H9 (cell line): ENCODE results near the gene P2RX6. TPM values are rescaled to one million over a fixed set of nuclear protein-coding genes. Genes with fewer than 3 reads are reported as not detected.

Source experiments
- DNase-seq: peaks from one replicate; pipeline ENCODE4 v3.0.0-alpha.2; 2017
- H2AFZ ChIP-seq: one replicate; pipeline ENCODE4 v1.6.1; 2013; ENCODE audit warnings: mild to moderate bottlenecking, low read length, control low read depth, moderate library complexity
- H2AK5ac ChIP-seq: 2 replicates; pipeline ENCODE4 v1.6.1; 2013; ENCODE audit warnings: low read length, control low read depth, mixed read lengths; ENCODE audit not compliant: insufficient read length
- H2BK120ac ChIP-seq: one replicate; pipeline ENCODE4 v1.6.1; 2013; ENCODE audit warnings: low read depth, mild to moderate bottlenecking, low read length, control low read depth, inconsistent platforms; ENCODE audit not compliant: poor library complexity, severe bottlenecking
- H2BK12ac ChIP-seq: 2 replicates; pipeline ENCODE4 v1.6.1; 2013; ENCODE audit warnings: low read length, control low read depth, mixed read lengths, low read depth; ENCODE audit not compliant: insufficient read length
- H2BK15ac ChIP-seq: 2 replicates; pipeline ENCODE4 v1.6.1; 2013; ENCODE audit warnings: low read depth, low read length, control low read depth
- H2BK20ac ChIP-seq: one replicate; pipeline ENCODE4 v1.6.1; 2013; ENCODE audit warnings: low read depth, mild to moderate bottlenecking, low read length, control low read depth, inconsistent platforms; ENCODE audit not compliant: poor library complexity, severe bottlenecking
- H2BK5ac ChIP-seq: 2 replicates; pipeline ENCODE4 v1.6.1; 2013; ENCODE audit warnings: low read length, control low read depth, mixed read lengths; ENCODE audit not compliant: insufficient read length
- H3K14ac ChIP-seq: 2 replicates; pipeline ENCODE4 v1.6.1; 2013; ENCODE audit warnings: low read length, control low read depth; ENCODE audit not compliant: insufficient read depth
- H3K18ac ChIP-seq: 2 replicates; pipeline ENCODE4 v1.6.1; 2013; ENCODE audit warnings: low read depth, mild to moderate bottlenecking, mixed read lengths, low read length, control low read depth; ENCODE audit not compliant: insufficient read length
- H3K23ac ChIP-seq: 2 replicates; pipeline ENCODE4 v1.6.1; 2013; ENCODE audit warnings: low read length, control low read depth, mixed read lengths, low read depth; ENCODE audit not compliant: insufficient read length
- H3K23me2 ChIP-seq: 2 replicates; pipeline ENCODE4 v1.6.1; 2013; ENCODE audit warnings: low read depth, mild to moderate bottlenecking, mixed read lengths, low read length, control low read depth; ENCODE audit not compliant: insufficient read length, poor library complexity, severe bottlenecking
- H3K27ac ChIP-seq: 2 replicates; pipeline ENCODE4 v1.5.1; 2013; ENCODE audit warnings: low read length, control low read depth, mixed read lengths, low read depth; ENCODE audit not compliant: insufficient read length
- H3K27me3 ChIP-seq: 2 replicates; pipeline ENCODE4 v1.6.1; 2013; ENCODE audit warnings: low read length, control low read depth, inconsistent platforms; ENCODE audit not compliant: insufficient read depth
- H3K4ac ChIP-seq: 2 replicates; pipeline ENCODE4 v1.6.1; 2013; ENCODE audit warnings: low read depth, mild to moderate bottlenecking, control low read depth, inconsistent platforms, low read length, moderate library complexity
- H3K4me1 ChIP-seq: 2 replicates; pipeline ENCODE4 v1.6.1; 2013; ENCODE audit warnings: low read length, control low read depth, inconsistent platforms; ENCODE audit not compliant: insufficient read depth
- H3K4me2 ChIP-seq: 2 replicates; pipeline ENCODE4 v1.6.1; 2013; ENCODE audit warnings: low read length, control low read depth, mixed read lengths; ENCODE audit not compliant: insufficient read length, insufficient read depth
- H3K56ac ChIP-seq: 2 replicates; pipeline ENCODE4 v1.6.1; 2013; ENCODE audit warnings: low read depth, mild to moderate bottlenecking, mixed read lengths, low read length, control low read depth; ENCODE audit not compliant: insufficient read length
- H3K79me1 ChIP-seq: 2 replicates; pipeline ENCODE4 v1.6.1; 2013; ENCODE audit warnings: low read depth, mild to moderate bottlenecking, moderate library complexity, low read length, control low read depth, inconsistent platforms; ENCODE audit not compliant: insufficient read depth, poor library complexity, severe bottlenecking
- H3K79me2 ChIP-seq: 2 replicates; pipeline ENCODE4 v1.6.1; 2013; ENCODE audit warnings: low read length, control low read depth, inconsistent platforms; ENCODE audit not compliant: insufficient read depth
- H3K9ac ChIP-seq: 2 replicates; pipeline ENCODE4 v1.6.1; 2013; ENCODE audit warnings: low read length, control low read depth, mixed read lengths; ENCODE audit not compliant: insufficient read length; ENCODE audit errors: extremely low read depth
- H3K9me3 ChIP-seq: one replicate; pipeline ENCODE4 v1.6.1; 2013; ENCODE audit warnings: low read depth, low read length, inconsistent platforms; ENCODE audit not compliant: control insufficient read depth
- H3T11ph ChIP-seq: one replicate; pipeline ENCODE4 v1.6.1; 2013; ENCODE audit warnings: mild to moderate bottlenecking, low read length, control low read depth, inconsistent platforms
- H4K20me1 ChIP-seq: one replicate; pipeline ENCODE4 v1.6.1; 2013; ENCODE audit not compliant: control insufficient read depth, insufficient read length, insufficient read depth
- H4K5ac ChIP-seq: 2 replicates; pipeline ENCODE4 v1.6.1; 2013; ENCODE audit warnings: low read depth, mild to moderate bottlenecking, mixed read lengths, low read length, control low read depth; ENCODE audit not compliant: insufficient read length
- H4K8ac ChIP-seq: replicated peaks from 2 replicates; pipeline ENCODE4 v1.6.1; 2013; ENCODE audit warnings: low read length, control low read depth, mixed read lengths, low read depth; ENCODE audit not compliant: insufficient read length
- H4K91ac ChIP-seq: 2 replicates; pipeline ENCODE4 v1.6.1; 2013; ENCODE audit warnings: low read depth, mild to moderate bottlenecking, moderate library complexity, mixed read lengths, low read length, control low read depth; ENCODE audit not compliant: insufficient read length
- H3K27ac Mint-ChIP-seq, 3 experiments: 2 replicates in 2 of 3; 3 replicates in 1 of 3; pipeline ENCODE4 v1.8.0; 2020 to 2021; ENCODE audit warnings: mixed read lengths in 3 of 3, mild to moderate bottlenecking in 1 of 3, moderate library complexity in 1 of 3
- H3K27me3 Mint-ChIP-seq: 2 replicates; pipeline ENCODE4 v1.8.0; 2021; ENCODE audit warnings: low read depth, mild to moderate bottlenecking, moderate library complexity, mixed read lengths
- H3K36me3 Mint-ChIP-seq, 3 experiments: 2 replicates in 2 of 3; 3 replicates in 1 of 3; pipeline ENCODE4 v1.8.0; 2020 to 2021; ENCODE audit warnings: low read depth in 3 of 3, mixed read lengths in 3 of 3; ENCODE audit not compliant: insufficient read depth in 1 of 3
- H3K4me1 Mint-ChIP-seq, 2 experiments: 2 replicates each; pipeline ENCODE4 v1.8.0; 2020; ENCODE audit warnings: mixed read lengths in 2 of 2
- H3K4me3 Mint-ChIP-seq, 2 experiments: 2 replicates in 1 of 2; 3 replicates in 1 of 2; pipeline ENCODE4 v1.8.0; 2020 to 2021; ENCODE audit warnings: mild to moderate bottlenecking in 2 of 2, mixed read lengths in 2 of 2, moderate library complexity in 1 of 2
- H3K9me3 Mint-ChIP-seq, 2 experiments: 2 replicates in 1 of 2; 3 replicates in 1 of 2; pipeline ENCODE4 v1.8.0; 2020; ENCODE audit warnings: mild to moderate bottlenecking in 2 of 2, mixed read lengths in 2 of 2, moderate library complexity in 1 of 2
- WGBS: extraction: QIAGEN DNeasy Blood & Tissue Kit; methylation state at CpG from one replicate; pipeline ENCODE4 v1.1.7; 2013; ENCODE audit warnings: missing lambda C conversion rate, low lambda C conversion rate, mixed read lengths; ENCODE audit not compliant: insufficient read length; ENCODE audit errors: extremely low coverage; 5-methylcytosine and 5-hydroxymethylcytosine counted together
- total RNA-seq: library from RNA; stranded (reverse); gene quantifications from 2 replicates; pipeline ENCODE4 v1.2.1, GENCODE V29; 2021
- TF ChIP-seq, protein P1 (sequence below): fragments of 200-600 bp; sonication (generic); conservative IDR thresholded peaks from 3 replicates; pipeline ENCODE4 v1.8.0; 2021; ENCODE audit warnings: antibody characterized with exemption, mild to moderate bottlenecking

Gene P2RX6
- total RNA-seq, 1 experiment from 2014 or later: not detected

DNA sequence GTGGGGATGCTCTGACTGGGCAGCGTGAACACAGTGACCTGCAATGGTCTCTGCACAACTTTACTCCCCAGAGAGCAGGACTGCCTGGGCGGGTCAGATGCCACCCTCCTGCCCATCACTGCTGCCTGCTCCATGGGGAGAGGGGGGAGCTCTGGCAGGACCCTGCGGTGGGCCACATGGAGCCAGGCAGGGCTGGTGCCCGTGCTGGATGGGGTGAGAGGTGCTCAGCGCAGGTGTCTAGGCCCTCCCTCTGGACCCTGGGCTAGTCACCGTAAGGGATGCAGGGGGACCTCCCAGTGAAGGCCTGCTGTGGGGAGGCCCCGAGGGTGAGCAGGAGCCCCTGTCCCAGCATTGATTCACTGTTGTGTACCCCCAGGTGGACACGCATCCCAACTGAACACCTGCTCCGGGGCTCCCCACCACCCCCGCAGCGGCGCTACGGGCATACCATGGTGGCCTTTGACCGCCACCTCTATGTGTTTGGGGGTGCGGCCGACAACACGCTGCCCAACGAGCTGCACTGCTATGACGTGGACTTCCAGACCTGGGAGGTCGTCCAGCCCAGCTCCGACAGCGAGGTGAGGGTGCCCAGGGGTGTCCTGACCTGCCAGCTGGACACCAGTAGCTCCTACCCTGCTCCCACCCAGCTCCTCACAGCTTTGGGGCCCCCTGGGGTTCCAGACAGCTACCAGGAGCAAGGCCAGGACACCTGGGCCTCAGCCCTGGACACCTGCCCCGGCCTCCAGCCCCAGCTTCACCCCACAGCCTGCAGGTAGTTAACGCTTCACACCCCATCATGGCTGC lies 23.5 kb upstream of the P2RX6 start:
- Histone ChIP-seq H3K79me2 (no peaks in the 10 kb centered on the region), H3K23me2 (no peaks in the 10 kb centered on the region), H2AFZ (no peak overlapping the region), H3K79me1 (no peaks in the 10 kb centered on the region), H2AK5ac (no peak overlapping the region), H2BK120ac (no peak overlapping the region), H3K14ac (no peak overlapping the region), H2BK20ac (no peak overlapping the region), H3K9ac (no peak overlapping the region), H4K5ac (no peak overlapping the region), H2BK15ac (no peak overlapping the region), H3K18ac (no peak overlapping the region), H4K20me1 (no peaks in the 10 kb centered on the region), H3K4me1 (no peaks in the 10 kb centered on the region), H3K27ac (no peak overlapping the region), H3T11ph (no peak overlapping the region), H3K4me2 (no peak overlapping the region), H3K23ac (no peak overlapping the region), H3K56ac (no peak overlapping the region), H3K27me3 (no peaks in the 10 kb centered on the region), H3K9me3 (no peaks in the 10 kb centered on the region), H2BK12ac (no peak overlapping the region), H4K91ac (no peak overlapping the region), H3K4ac (no peak overlapping the region), H2BK5ac (no peak overlapping the region), H4K8ac (no peak overlapping the region)
- Mint-ChIP-seq H3K9me3 (no peaks in the 10 kb centered on the region), H3K27me3 (no peaks in the 10 kb centered on the region), H3K4me1 (0 out of 4 replicates have a peak, but pooled peaks cover 0 to 2% of the 10 kb centered on the region in 2 experiments), H3K27ac (no peak overlapping the region), H3K4me3 (no peak overlapping the region), H3K36me3 (peaks cover 2 to 32% (median 15%) of the 10 kb centered on the region in 3 experiments)
- TF ChIP-seq, protein P1, sequence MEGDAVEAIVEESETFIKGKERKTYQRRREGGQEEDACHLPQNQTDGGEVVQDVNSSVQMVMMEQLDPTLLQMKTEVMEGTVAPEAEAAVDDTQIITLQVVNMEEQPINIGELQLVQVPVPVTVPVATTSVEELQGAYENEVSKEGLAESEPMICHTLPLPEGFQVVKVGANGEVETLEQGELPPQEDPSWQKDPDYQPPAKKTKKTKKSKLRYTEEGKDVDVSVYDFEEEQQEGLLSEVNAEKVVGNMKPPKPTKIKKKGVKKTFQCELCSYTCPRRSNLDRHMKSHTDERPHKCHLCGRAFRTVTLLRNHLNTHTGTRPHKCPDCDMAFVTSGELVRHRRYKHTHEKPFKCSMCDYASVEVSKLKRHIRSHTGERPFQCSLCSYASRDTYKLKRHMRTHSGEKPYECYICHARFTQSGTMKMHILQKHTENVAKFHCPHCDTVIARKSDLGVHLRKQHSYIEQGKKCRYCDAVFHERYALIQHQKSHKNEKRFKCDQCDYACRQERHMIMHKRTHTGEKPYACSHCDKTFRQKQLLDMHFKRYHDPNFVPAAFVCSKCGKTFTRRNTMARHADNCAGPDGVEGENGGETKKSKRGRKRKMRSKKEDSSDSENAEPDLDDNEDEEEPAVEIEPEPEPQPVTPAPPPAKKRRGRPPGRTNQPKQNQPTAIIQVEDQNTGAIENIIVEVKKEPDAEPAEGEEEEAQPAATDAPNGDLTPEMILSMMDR: no peak
- WGBS: no CpG with 5 or more reads among the region's 24 CpGs
- no peak for DNase-seq
